Measurements from ENCODE around the gene ITK.

The ITK gene

DNA sequence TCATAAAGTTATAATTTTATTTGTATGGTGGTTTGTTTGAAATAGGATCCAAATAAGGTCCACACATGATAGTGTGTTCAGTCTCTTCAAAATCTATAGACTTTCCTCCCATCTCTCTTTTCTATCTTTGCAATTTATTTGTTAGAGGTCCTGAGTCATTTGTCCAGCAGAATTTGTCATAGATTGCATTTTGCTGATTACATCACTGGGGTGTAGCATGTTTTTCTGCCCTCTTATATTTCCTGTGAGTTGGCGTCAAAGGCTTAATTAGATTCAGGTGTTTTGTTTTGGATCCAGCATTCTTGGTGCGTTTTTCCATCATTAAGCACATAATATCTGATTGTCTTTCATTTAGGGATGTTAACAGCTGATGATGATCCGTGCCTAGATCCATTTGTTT is 100.3 kb downstream of the ITK start:
- no peak overlapping the region for H3K4me3 ChIP-seq
- DNase-seq (ENCODE audit: low spot score) = no peak
- H3K27ac ChIP-seq = no peak overlapping the region
- no peak for TF ChIP-seq CTCF (IDR thresholded peaks at IDR 0.05)

GRCh38 chr5:157282150-157282549 is 101.5 kb downstream of the ITK start:
- Histone ChIP-seq H3K4me3 (no peak overlapping the region), H3K27ac (no peak overlapping the region)
- TF ChIP-seq CTCF (IDR thresholded peaks at IDR 0.05) = no peak
- DNase-seq (ENCODE audit: low spot score) = no peak

GRCh38 chr5:157283434-157283833 is 102.8 kb downstream of the ITK start:
- Histone ChIP-seq H3K4me3 (no peak overlapping the region), H3K27ac (no peak overlapping the region)
- TF ChIP-seq CTCF (IDR thresholded peaks at IDR 0.05) = no peak
- DNase-seq (ENCODE audit: low spot score) = no peak

DNA sequence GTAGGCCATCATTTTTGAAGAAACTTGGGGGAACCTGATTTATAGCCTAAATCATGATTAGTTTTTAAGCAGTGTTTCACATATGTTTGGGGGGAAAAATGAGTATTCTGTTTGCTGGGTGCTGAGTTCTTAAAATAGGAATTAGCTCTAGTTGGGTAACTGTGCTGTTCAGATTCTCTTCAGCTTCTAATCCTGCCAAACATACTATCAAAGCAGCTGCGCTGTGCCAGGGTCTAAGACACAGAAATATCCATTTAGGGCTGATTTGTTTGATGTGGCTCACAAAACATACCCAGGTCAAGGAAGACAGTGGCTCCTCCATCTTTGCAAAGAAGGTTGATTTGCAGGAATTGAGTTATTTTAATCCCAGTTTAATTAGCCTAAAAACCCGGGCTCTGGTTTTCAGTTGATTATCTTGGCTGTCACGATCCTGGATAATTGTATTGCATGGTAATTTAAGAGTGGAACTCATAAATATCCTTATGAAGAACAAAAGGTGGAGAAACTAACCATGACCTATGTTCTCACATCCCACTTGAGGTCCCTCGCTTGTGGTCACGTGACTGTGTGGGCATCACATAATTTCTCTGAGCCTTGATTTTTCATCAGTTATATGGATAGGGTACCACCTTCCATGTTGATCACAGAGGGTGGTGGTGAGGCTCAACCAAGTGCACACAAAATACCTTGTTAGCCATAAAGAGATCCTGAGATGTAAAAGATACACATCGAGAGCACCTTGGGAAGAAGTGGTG is 104.0 kb downstream of the ITK start:
- TF ChIP-seq CTCF (IDR thresholded peaks at IDR 0.05) = no peak
- no peak for DNase-seq (ENCODE audit: low spot score)
- H3K27ac ChIP-seq = peak overlapping the region in 1 of 2 donors; percentile 55
- no peak overlapping the region for H3K4me3 ChIP-seq

GRCh38 chr5:157285310-157286035 is 104.8 kb downstream of the ITK start:
- no peak for DNase-seq (ENCODE audit: low spot score)

GRCh38 chr5:157286761-157287211 is 106.1 kb downstream of the ITK start:
- H3K27ac ChIP-seq = peak overlapping the region; percentile 11 to 63
- no peak for TF ChIP-seq CTCF (IDR thresholded peaks at IDR 0.05)

More at GRCh38 chr5:157285310-157286035, 104.8 kb downstream of the ITK start:
- peak overlapping the region; percentile 7 to 55 for H3K27ac ChIP-seq
- TF ChIP-seq CTCF (IDR thresholded peaks at IDR 0.05) = no peak
- peak overlapping the region; percentile 1 for H3K4me3 ChIP-seq

More at GRCh38 chr5:157286761-157287211, 106.1 kb downstream of the ITK start:
- no peak for DNase-seq (ENCODE audit: low spot score)
- no peak overlapping the region for H3K4me3 ChIP-seq

Data from coronary artery (tissue), 2 donors.